DOHH2 (cell line): Measurements from ENCODE around the gene HS2ST1.

Experiments
- CTCF ChIP-seq: fragments of 200-600 bp; sonication (generic); IDR thresholded peaks from one replicate; pipeline ENCODE4 v1.5.1; 2014; ENCODE audit warnings: antibody characterized with exemption, mild to moderate bottlenecking, low read depth, low read length; ENCODE audit not compliant: poor library complexity, severe bottlenecking
- EZH2phosphoT487 ChIP-seq: fragments of 200-600 bp; sonication (generic); IDR thresholded peaks from 2 replicates; pipeline ENCODE4 v1.6.1; 2017; ENCODE audit warnings: borderline replicate concordance, mild to moderate bottlenecking, antibody characterized with exemption, low read length, moderate library complexity, mixed read lengths

- TF ChIP-seq EZH2phosphoT487 (no peak), CTCF (no peak)
Measured at GRCh38 chr1:87143413-87144135, 229.1 kb downstream of the HS2ST1 start.
